HG02970 (cell line): ENCODE data around the gene KLHL15.

Experiments
- ATAC-seq: cut with Tn5 transposase; IDR thresholded peaks from one replicate; pipeline ENCODE4 v1.9.1; 2021; ENCODE audit warnings: mild to moderate bottlenecking, moderate library complexity, moderate number of reproducible peaks; ENCODE audit not compliant: unreplicated experiment, low FRiP score

Gene KLHL15

GRCh38 chrX:23953908-23954269, 73.1 kb downstream of the KLHL15 start:
- ATAC-seq, result no peak

DNA sequence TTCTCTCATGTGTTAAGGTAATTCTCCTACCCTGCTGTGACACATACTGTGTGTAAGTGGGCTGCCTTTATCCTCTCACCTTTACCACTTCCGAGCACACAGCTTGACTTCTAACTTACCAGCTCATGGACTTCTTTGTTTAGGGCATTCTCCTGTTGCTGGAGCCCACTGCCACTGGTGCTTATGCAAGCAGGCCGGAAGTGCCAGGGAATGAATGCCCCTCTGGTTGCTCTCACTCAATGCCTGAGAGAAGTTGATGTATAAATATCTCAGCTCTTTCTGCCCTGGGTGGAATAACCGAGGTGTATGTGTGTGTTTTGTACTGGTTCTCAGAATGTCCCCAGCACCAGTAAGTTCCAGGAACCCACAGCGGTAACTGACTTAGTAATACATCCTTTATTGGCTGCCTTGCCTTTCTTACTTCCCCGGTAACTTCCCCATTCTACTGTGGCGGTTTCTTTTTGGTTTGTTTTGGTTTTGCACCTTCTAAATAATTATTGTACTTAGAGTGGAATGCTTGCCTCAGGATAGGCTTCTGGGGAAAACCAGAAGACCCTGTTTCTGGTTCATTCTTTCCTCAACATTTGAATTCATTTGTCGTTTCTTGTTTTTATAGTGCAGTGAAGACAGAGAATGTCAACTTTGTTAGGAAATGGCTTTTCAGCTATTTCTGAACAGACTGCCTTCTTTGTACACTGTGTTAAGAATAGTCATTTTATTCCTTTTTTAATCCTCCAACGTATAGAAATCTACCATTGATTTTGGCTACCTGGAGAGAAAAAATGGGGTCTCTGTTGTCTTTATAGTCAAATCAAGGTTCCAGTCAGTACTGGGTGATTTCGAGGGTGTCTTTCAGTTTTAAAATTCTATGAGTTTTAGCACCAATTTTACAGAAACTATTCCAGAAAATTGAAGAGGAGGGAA, 73.7 kb downstream of the KLHL15 start:
- ATAC-seq, result peak; percentile 75

- no peak for ATAC-seq
Measured at GRCh38 chrX:23952391-23952790, 74.6 kb downstream of the KLHL15 start.

- ATAC-seq, result no peak
Measured at GRCh38 chrX:23945206-23945605, 81.8 kb downstream of the KLHL15 start.

- ATAC-seq, result no peak
Measured at GRCh38 chrX:23944234-23944633, 82.8 kb downstream of the KLHL15 start.

DNA sequence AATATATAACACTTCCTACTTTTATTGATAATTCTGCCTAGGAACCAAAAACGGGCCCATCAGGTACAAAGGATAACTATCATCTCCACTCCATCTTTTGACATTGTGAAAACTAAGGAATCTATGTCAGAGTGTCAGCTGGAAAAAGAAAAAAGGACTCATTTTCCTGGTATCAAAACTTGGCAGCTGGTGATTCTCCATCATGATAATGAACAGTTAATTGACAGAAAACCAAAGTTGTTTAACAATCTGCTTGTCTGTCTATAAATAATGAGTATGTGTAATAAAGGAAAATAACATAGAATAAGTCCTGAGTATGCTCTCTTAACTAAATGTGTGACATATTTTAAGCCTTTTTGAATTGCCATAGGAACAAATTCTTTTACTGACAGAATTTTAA, 87.8 kb downstream of the KLHL15 start:
- ATAC-seq, result no peak

GRCh38 chrX:23938690-23939089, 88.3 kb downstream of the KLHL15 start:
- no peak for ATAC-seq

DNA sequence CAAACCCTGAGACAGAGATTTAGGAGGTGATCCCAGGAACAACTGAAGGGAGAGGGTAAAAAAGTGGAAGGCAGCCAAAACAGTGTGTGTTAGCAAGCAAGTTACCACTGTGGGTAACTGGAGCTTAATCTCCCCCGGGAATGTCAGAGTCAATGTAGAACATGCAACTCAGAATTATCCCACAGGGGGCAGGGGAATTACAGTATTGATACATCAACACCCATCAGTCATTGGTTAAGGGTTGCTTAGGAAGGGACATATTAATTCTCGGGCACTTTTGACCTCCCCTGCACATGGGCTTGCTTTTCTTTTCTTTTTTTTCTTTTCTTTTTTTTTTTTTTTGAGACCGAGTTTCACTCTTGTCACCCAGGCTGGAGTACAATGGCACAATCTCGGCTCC, 89.9 kb downstream of the KLHL15 start:
- ATAC-seq, result no peak

GRCh38 chrX:23936180-23936579, 90.8 kb downstream of the KLHL15 start:
- ATAC-seq, result no peak

GRCh38 chrX:23935106-23935505, 91.9 kb downstream of the KLHL15 start:
- ATAC-seq, result no peak
